ENCODE results near the gene TPD52L3. TPM values are rescaled to one million over a fixed set of nuclear protein-coding genes. Genes with fewer than 3 reads are reported as not detected.

The TPD52L3 gene
- total and polyA plus RNA-seq, 2 of the 13 experiments (the other 11 are each of a cell fraction or from before 2014, with no cell fraction given), result not detected

DNA sequence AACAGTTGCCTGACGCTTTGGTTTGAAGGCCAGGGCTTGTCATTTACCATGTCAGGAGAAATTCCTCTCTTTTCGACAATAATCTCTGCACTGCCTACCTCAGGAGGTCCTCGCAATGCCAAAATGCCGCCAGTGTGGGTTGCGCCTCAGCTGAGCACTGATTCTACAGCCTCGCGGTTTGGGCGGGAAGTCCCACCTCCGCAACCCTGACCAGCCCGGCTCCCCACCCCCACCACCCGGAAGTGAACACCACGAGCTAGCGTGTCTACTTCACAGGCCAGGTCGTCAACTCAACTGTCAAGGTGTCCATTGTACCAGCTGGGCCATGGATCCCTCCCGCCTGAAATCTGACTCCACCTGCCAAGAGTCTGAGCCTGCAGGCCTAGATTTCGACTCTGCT, at the start of gene TPD52L3 (continued):
- TF ChIP-seq HNF4G (IDR thresholded peaks at IDR 0.05; ENCODE audit: borderline replicate concordance, low read depth, low read length) (no peak), HNF4G (CRISPR knock-in tag; IDR thresholded peaks at IDR 0.05; ENCODE audit: borderline replicate concordance, low read depth) (no peak), RFX1 (IDR thresholded peaks at IDR 0.05) (no peak)

DNA sequence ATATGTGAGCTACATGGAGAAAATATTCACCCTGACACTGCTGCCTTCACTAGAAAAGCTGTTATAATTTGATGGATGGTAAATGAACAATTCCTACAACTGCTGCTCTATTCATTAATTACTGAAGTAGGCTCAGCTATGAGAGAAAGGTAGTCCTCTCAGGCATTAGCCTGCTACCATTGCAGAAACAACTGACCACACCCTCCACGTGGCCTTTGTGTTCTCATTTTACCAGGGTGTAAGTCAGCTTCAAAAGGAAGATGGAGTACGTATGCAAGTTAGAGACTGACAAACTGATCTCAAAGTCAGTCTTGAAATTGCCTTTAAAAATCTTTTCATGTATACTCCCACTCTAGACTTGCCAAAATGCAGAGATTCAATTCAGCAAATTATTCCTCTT, 26.3 kb upstream of the TPD52L3 start:
- CTCF ChIA-PET (ENCODE audit: low intra/inter-chr PET ratio, low total read pairs), result no interaction called here
- H3K27ac ChIP-seq (ENCODE audit: extremely low read length, insufficient read depth, low read length), result no peak overlapping the region

More for the DNA sequence above, 26.3 kb upstream of the TPD52L3 start:
- Histone ChIP-seq H3K27me3 (ENCODE audit: control insufficient read depth in 1 of 2, insufficient read depth in 2 of 2, low read length in 2 of 2) (no peaks in the 10 kb centered on the region), H3K9ac (ENCODE audit: insufficient read depth, low read depth, low read length) (no peak overlapping the region), H3K9me3 (ENCODE audit: low read length) (no peaks in the 10 kb centered on the region), H3K4me2 (ENCODE audit: low read depth, low read length) (no peak overlapping the region), H3K4me3 (replicated peaks in 1 of 3; ENCODE audit: insufficient read depth in 1 of 3, low read depth in 2 of 3, low read length in 3 of 3) (no peak overlapping the region), H2AFZ (ENCODE audit: low read length) (no peak overlapping the region), H3K36me3 (replicated peaks in 1 of 2; ENCODE audit: control insufficient read depth in 1 of 2, insufficient read depth in 2 of 2, low read length in 2 of 2) (no peaks in the 10 kb centered on the region), H3K79me2 (ENCODE audit: insufficient read depth, low read length) (no peaks in the 10 kb centered on the region), H3K4me1 (ENCODE audit: insufficient read depth, low read length) (no peaks in the 10 kb centered on the region), H4K20me1 (ENCODE audit: insufficient read depth, low read length) (no peaks in the 10 kb centered on the region)
- TF ChIP-seq, protein P1, sequence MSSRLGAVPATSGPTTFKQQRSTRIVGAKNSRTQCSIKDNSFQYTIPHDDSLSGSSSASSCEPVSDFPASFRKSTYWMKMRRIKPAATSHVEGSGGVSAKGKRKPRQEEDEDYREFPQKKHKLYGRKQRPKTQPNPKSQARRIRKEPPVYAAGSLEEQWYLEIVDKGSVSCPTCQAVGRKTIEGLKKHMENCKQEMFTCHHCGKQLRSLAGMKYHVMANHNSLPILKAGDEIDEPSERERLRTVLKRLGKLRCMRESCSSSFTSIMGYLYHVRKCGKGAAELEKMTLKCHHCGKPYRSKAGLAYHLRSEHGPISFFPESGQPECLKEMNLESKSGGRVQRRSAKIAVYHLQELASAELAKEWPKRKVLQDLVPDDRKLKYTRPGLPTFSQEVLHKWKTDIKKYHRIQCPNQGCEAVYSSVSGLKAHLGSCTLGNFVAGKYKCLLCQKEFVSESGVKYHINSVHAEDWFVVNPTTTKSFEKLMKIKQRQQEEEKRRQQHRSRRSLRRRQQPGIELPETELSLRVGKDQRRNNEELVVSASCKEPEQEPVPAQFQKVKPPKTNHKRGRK (CRISPR knock-in tag; IDR thresholded peaks at IDR 0.05), result no peak
- TF ChIP-seq, protein P2, sequence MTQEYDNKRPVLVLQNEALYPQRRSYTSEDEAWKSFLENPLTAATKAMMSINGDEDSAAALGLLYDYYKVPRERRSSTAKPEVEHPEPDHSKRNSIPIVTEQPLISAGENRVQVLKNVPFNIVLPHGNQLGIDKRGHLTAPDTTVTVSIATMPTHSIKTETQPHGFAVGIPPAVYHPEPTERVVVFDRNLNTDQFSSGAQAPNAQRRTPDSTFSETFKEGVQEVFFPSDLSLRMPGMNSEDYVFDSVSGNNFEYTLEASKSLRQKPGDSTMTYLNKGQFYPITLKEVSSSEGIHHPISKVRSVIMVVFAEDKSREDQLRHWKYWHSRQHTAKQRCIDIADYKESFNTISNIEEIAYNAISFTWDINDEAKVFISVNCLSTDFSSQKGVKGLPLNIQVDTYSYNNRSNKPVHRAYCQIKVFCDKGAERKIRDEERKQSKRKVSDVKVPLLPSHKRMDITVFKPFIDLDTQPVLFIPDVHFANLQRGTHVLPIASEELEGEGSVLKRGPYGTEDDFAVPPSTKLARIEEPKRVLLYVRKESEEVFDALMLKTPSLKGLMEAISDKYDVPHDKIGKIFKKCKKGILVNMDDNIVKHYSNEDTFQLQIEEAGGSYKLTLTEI (CRISPR knock-in tag; conservative IDR thresholded peaks at IDR 0.05), result no peak
- TF ChIP-seq PLRG1 (conservative IDR thresholded peaks at IDR 0.05), result no peak
- TF ChIP-seq U2AF1 (optimal IDR thresholded peaks at IDR 0.05; ENCODE audit: low read depth, low read length), result no peak
- DNase-seq (ENCODE audit: low spot score) (no peak), FAIRE-seq (no peak), ATAC-seq (no peak)
- in situ Hi-C loops (cut with HindIII; ENCODE audit: extremely low pct_ligation_motif_present, low pct_unique_long_range_greater_than_20kb), result loop anchor here (10.0 kb wide), 2 partner anchors 247 to 427 kb away; no protein-coding TSS in a partner anchor
- no TSS peak for BruUV-seq (replicated peaks)
- 0% methylated on average over 2 of the region's 2 CpGs for WGBS (ENCODE audit: low lambda C conversion rate)
- intact Hi-C loops (cut with micrococcal nuclease; ENCODE audit: unreplicated experiment), result no loop called here
- POLR2A ChIA-PET, result no interaction called here

Measured in HepG2 (cell line).